ENCODE results near the gene ATP2B3.

The ATP2B3 gene

DNA sequence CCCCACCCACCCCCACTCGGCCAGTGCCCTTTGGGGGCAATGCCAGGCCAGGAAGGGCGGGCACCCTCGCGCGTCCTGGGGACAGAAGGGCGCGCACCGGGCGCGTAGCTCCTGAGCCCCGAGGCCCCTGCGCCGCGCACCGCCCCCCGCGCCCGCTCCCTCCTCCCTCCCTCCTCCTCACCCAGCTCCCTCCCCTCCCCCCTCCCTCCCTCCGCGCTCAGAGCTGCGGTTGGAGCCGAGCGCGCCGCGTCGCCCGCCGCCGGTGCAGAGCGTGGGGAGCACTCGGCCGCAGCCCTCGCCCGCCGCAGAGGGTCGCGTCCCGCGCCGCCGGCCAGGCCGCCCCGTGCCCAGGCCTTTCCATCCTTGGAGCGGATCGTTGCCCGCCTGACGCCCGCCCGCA, at the start of gene ATP2B3:
Gene ATP2B3, plus strand, starts transcription at position 220 of the 400 bp plus-strand sequence. CDS start 18,606 bp downstream, outside the sequence.
- no peak for DNase-seq

DNA sequence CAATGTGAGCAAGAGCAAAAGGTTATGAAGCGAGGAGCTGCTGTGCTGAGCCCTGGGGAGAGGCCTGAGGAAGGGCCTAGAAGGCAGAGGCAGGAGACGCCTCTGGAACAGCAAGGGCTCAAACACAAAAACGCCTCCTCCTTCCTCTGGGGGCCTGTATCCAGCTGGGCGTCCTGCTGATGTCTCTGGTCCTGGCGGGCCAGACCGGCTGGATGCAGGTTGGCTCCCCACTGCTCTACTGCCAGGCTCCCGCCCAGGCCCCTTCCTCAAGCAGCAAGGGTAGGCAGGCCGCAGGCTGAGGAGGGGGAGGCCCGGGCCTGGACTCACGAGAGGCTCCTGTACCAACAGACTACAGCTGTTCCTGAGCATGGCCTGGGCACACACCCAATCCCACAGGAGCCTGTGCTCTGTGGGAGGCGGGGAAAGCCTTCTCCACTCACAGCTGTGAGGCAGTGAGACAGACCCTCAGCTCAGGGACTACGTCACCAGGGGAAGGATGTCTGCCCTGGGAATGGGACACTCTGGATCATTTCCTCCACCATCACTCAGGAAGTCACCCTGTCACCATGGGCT, 49.3 kb upstream of the ATP2B3 start:
- no peak for DNase-seq

DNA sequence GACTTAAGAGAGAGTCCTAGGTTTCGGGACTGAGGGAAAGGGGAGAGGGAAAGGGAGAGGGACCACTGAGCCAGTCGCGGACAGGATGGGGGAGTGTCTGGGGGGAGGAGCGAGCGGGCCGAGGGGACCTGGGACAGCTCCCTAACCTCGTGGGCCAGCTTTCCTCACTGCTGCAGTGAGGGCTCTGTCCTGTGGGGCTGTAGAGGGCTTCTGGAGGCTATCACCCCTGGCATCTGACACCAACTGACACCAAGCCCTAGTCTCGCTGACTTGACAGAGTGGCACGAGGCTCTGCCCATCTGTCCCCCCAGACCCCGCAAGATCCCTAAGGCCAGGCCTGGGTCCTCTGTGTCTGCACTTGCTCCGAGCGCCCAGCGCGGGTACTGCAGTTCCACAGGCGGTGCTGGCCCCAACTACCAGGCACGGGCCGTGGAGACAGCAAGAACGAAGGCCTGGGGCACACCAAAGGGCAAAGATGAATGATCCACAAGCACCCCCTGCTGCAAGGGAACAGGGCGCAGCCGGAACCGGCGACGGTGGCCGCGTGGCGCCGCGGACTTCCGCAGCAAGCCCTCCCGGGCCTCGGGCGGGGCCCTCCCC, 47.5 kb upstream of the ATP2B3 start:
- DNase-seq: no peak

DNA sequence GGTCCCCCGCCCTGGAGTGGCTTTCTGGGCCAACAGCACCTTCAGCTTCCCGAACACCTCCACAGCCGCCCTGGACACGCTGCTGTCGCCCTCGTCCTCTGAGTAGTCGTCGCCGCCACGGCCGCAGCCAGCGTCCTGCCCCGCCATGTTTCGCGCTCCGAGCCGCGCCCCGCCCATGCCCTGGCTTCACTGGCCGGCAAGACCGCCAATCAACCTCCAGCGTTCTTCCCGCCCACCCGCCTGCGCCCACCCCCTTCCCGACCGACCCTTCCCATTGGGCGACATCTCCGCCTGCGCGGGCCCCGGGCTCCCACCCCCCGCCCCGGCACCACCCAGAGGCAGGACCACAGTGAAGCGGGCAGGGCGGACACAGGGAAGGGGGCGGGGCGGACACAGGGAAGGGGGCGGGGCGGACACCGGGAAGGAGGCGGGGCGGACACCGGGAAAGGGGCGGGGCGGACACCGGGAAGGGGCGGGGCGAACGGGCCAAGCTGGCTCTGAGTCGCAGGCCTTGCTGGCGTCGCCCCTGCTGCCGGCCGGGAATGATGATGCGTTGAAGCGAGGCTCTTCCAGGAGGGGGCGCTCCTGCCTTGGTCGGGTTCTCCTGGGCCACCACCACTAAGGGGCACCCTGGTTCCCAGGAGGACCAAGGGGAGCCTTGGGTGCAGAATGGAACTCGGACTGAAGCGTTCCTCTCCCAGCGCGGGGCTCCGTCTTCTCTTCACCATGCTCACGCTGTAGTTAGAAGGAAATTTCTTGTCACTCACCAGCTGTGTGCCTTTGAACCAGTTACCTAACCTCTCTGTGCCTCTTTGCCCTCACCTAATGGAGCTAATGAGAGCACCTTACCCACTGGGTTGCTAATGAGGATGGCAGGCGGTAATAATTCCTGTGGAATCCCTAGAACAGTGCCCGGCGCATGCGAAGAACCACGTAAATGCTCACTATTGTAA, 46.8 kb upstream of the ATP2B3 start, which contains the start of gene HAUS7:
Gene HAUS7, minus strand, starts transcription at position 166 of the 953 bp plus-strand sequence. Its CDS starts 19 bp downstream, at position 147.
- peak; percentile 90 for DNase-seq

DNA sequence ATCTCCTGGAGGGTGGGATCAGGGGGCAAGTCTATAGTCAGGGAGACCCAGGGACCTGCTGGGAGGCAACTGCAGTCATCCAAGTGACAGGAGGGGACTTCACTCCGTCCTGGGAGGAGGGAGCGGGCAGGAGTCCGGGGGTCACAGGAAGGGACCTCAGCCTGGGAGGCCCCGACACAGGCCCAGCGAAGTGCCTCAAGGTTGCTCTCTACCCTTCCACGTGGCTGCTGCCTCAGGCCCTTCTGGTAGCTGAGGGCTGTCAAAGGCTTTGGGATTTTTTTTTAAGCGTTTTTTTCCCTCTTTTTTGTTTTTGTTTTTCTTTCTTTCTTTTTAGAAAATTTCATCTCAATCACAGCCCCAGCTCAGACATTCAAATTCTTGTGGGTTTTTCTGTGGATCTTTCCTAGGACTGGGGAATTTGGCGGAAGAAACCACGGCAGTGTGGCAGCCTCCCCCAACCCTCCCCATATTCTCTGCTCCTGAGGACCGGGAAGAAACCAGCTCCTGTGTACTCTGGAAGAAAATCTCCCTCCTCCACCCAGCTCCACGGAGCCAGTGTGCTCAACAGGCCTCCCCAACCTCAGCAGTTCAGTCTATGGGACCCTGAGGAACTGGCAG, 45.7 kb upstream of the ATP2B3 start:
- DNase-seq: no peak

DNA sequence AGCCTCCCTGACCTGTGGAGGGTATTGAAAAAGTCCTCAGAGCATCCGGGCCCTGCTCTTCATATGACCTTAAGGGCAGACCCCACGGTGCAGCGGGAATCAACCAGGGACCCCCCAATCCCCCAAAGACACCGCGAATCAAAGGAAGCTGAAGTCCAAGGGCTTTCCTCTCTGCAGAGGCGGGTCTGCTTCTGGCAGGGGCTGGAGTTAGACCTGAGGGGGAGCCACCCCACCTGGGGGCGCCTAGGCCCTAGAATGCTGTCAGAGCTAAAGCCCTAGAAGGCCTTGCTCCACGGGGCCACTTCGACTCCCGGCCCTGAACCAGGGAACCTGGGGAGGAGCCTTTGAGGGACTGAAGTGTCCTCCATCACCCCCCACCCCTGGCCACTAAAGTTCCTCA, 44.3 kb upstream of the ATP2B3 start:
- no peak for DNase-seq

DNA sequence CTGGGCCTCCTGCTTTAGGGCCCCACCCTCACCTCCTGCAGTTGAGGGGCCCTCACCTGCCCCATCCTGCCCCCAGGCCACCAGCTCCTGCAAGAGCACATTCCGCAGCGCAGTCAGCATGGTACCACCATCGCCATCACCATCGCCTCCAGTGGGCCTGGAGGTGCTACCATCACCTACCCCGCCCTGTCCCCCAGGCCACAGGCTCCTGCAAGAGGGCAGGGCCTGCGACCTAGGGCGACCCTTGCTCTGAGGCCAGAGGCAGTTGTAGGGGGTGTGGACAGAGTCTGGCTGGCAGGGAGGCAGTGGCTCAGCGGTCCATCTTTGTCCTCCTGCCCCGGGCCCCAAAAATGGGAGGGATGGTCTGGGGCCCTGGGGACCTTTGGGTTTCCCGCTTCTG, 43.2 kb upstream of the ATP2B3 start:
- DNase-seq: no peak

DNA sequence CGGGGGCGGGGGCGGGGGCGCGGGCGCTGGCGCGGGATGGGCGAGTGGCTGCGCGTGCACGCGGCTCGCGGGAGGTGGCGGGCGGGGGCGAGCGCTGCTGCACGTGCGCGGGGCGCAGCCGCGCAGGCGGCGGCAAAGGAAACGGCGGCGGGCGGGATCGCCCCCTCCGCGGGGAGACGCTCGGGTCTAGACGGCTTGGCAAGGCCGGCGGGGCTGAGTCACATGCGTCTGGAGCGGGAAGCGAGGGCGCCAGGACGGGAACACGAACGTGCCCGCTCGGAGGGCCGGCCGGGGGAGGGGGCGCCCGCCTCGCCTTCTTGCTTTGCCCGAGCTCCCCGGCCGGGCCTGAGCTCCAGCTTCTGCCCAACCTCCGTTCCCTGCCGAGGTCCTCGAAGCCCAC, 42.7 kb upstream of the ATP2B3 start:
- peak; percentile 40 for DNase-seq

DNA sequence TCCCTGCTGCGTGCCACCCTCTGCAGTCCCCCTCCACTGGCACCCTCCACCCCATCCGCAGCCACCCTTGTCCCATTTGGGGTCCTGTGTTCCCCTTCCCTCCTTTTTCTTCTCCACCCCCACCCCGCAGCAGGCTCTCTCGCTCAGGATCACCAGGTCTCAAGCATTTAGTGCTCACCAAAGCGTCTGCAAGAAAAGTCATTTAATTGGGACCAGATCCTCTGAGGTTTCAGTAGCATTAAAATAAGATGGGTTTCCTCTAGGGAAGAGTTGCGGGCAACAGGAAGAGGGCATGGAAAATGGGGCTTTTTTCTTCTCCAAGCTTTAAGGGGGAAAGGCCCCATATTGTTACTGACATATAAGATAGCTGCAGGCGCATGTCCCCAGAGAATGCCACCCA, 42.2 kb upstream of the ATP2B3 start:
- DNase-seq: no peak

DNA sequence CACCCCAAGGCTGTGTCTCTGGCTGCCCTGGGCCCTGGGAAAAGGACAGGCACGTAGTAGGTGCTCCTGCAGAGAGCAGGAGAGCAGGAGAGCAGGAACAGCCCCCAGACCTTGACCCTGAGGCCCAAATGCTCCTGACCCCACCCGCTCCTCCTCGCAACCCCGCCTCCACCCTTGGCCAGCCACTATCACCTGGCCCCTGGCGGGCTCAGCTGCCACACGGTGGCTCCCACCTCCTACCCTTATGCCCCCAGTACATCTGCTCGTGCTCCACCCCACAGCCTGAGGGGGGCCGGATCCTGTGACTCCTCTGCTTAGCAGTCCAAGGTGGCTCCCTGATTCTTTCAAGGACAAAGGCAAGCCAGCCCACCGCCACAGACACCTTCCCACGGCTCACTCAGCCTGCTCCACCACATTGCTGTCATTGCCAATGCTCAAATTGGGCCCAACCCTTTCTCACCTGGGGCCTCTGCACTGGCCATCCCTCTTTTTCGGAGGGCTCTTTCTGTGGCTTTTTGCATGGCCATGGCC, 41.6 kb upstream of the ATP2B3 start:
- no peak for DNase-seq

DNA sequence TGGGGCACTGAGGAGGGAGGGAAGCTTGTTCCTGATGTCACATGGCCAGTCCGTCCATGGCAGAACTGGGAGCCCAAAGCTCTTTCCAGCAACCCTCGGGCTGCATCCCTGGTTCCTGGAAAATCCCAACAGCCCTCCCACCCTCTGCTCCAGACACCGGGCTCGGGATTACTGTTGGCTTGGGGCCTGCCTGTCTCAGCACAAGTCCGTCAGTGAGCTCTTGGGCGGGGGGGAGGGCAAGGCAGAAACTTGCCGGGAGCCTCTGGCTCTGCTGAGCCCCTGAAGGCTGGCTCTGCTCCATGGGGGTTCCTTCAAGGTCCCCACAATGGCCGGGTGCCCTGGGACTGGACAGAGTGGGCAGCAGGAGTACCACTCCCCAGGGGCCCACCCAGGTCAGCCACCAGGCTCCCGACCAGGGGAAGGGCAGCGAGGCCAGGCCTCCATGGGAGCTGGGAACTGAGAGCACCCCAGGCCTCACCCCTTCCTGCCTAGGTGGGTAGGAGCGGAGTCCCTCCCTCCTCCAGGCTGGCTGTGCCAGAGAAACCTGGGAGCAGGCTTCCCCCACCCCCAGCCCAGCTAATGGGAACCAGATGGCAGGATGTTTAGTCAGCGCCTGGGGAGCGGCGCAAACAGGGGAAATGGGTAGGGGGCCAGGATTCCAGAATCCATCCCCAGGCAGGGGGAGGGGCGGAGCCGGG, 40.6 kb upstream of the ATP2B3 start:
- no peak for DNase-seq

DNA sequence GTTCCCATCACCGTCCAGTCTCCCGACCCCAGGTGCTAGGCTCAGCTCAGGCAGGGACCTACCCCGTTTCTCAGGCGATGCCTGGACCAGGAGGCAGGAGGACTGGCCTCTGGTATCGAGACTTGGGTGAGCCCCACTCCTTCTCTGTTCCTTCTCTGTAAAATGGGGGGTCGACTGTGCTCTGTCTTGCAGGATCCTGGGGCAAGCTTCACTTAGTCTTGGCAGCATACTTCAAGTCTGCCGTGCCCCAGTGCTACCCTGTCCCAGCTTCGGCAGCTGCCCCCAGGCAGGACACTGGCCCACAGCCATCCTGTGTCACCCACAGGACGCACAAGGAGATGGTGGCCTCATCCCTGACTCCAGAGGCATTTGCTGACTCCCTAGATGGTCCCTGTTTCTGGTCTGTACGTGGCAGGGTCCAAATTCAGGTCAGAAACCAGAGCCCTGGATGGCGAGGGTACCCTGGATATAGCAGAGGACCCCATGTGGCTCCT, 40.0 kb upstream of the ATP2B3 start:
- DNase-seq: no peak

DNA sequence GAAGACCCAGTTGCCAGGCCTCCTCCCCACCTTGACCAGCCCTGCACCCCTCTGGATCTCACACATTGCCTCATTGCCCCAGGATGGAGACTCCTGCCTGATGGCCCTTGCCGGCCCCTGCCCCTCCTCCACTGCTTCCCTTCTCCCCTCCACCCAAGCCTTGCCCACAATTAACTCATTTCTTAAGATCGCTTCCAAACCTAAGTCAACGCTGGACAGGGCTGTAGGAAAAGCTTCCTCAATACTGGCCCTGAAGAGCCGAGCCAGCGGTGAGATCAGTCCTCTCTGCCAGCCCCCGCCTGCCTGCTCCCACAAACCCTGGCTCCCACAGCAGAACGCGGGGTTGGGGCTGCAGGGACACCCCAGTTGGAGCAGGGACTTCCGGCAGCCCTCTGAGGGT, 39.5 kb upstream of the ATP2B3 start:
- DNase-seq: no peak

DNA sequence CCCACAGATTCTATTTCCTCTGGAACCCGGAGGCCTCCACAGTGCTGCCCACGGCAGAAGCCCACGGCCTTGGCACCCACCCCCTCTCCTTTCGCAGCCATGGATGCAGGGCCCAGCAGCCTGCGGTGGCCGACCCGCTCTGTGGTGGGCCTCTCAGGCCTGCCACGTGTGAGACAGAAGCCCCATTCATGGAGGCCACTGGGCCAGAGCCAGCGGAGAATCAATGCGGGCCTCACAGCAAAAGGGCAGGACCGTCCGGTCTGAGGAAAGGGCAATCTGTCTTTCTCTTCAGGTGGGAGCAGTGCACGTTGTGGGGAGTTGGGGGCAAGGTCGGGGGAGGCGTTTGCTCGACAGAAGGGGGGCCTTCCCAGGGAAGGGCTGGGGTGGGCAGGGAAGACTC, 38.7 kb upstream of the ATP2B3 start:
- no peak for DNase-seq

DNA sequence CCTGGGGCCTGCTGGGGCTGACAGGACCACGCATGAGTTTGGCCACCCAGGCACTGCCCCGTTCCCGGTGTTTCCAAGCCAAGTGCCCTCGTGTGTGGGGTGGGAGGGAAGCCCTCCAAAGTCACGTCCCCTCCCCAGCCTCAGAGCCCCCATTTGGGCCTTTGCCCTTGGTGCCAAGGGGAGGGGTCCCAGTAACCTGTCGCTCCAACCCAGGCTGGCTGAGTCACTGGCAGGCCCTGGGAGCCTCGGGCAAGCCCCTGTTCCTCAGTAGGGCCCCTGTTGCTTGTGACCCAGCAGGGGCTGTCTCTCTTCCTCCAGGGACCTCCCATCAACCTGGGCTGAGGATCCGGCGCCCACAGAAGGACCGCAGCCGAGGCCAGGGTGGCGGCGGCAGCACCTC, 36.4 kb upstream of the ATP2B3 start:
- no peak for DNase-seq

DNA sequence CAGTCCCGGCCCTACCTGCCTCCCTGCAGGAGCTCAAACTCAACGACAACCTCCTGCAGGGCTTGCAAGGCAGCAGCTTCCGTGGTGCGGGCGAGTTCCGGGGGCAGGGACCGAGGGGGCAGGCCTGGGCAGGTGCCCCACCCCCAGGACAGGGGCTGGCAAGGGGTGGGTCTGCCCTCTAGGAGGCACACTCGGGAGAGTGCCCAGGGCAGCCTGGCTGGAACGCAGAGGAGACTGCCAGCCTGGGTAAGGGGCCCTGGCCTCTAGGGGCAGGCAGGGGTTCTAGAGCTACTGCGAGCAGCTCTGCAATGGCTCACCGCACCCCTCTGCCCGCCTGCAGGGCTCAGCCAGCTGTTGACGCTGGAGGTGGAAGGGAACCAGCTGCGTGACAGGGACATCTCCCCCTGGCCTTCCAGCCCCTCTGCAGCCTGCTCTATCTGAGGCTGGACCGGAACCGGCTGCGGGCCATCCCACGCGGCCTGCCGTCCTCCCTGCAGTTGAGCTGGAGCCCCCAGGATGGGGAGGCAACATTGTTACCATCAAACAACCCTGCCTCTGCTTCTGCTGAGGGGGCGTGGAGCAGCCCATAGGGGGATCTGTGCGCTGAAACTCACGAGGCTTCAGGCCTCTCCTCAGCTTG, 34.9 kb upstream of the ATP2B3 start:
- DNase-seq: no peak

DNA sequence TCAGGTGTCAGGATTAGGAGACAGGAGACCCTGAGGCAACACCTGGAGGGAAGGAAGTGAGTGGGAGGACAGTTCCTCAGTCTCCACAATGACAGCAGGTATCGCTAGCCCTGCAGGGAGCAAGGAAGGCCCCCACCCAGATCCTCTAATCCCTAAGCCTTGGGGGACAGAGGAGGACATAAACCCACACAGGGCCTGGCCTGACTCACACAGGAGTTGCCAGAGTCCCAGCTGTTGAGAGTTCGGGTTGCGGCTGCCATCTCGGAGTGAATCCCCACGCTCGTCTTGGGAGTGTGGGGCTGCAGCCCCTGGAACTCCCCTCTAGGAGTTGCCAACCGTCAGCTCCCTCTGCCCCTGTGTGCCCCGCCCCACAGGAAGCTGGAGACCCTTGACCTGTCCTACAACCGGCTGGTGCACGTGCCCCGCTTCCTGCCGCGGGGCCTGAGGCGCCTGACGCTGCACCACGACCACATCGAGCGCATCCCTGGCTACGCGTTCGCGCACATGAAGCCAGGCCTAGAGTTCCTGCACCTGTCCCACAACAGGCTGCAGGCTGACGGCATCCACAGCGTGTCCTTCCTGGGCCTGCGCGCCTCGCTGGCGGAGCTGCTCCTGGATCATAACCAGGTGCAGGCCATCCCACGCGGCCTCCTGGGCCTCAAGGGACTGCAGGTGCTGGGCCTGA, 31.9 kb upstream of the ATP2B3 start:
- DNase-seq: no peak

DNA sequence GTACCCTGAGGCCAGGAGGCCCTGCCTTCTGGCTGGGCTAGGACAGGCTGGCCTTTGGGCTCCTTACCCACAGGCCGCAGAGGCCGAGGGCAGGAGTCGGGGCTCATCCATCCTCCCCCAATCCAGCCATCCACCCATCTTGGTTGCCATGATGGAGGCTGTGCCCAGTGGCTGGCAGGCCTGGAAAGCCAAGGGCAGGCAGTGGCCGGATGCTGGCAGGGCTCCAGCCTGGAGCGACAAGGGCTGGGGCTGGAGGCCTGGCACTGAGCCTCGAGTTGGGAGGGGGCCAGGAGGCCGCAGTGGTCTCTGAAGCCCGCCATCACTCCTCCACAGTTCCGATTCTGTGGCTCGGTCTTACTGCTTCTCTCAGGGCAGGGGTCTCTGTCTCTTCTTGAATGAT, 31.3 kb upstream of the ATP2B3 start:
- DNase-seq: no peak

DNA sequence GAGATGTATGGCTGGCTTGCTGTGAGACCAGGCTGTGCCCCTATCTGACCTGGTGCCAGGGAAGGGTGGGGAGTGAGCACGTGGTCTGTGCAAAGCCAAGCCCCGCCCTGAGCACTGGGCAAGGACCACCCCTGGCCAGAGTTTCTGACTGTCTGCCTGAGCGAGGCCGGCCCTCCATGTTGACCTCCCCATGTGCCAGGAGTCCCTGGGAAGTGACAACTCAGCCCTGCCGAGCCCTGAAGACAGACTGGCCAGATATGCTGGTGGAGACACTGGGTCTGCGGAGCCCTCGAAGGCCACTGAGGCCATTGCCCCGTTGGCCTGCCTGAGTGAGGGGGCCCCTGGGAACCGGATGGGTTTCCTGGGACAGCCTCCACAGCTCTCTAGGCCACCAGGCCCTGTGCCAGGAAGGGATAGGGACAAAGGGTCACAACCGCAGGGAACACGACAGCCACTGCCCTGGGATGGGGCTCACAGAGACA, 29.8 kb upstream of the ATP2B3 start:
- DNase-seq: no peak

DNA sequence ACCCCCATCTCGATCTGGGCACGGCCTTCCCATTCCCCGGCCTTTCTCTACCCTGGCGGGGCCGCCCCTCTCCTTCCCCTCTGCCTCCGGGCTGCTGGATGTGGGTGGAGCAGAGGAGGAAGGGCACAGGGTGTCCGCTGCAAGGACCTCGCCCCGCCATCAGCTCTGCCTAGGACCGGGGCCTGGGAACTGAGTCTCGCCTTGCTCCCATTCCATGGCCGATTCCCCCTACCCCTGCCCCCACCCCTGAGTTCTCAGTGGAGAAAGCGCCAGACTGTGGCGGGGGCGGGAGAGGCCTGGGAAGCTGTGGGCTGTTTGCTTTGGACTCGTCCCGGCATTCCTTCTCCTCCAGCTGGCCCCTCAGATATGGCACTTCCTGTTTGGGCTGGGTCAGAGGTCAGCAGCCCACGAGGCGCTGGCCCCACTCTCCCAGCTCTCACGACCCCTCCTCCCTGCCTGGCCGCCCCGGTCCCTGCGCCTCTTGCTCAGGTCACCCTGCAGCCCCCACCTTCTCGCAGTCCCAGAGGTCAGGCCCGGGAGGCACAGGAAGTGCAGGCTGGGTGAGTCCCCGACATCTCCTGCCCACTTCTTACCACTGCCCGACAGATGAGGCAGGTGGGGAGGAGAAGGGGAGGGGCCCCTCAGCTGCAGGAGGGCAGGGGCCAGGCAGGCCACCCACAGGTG, 29.1 kb upstream of the ATP2B3 start:
- no peak for DNase-seq
